Measurements from ENCODE around the gene DNER. TPM values are rescaled to one million over a fixed set of nuclear protein-coding genes. Genes with fewer than 3 reads are reported as not detected.
"Not testable (repeated sequence)": the region's sequence is repeated elsewhere in the genome, so short reads cannot be mapped to it uniquely, and the experiment has no call there.

The DNER gene
- total RNA-seq, 2 donors from 2014 or later: 0.11 to 0.18 TPM

DNA sequence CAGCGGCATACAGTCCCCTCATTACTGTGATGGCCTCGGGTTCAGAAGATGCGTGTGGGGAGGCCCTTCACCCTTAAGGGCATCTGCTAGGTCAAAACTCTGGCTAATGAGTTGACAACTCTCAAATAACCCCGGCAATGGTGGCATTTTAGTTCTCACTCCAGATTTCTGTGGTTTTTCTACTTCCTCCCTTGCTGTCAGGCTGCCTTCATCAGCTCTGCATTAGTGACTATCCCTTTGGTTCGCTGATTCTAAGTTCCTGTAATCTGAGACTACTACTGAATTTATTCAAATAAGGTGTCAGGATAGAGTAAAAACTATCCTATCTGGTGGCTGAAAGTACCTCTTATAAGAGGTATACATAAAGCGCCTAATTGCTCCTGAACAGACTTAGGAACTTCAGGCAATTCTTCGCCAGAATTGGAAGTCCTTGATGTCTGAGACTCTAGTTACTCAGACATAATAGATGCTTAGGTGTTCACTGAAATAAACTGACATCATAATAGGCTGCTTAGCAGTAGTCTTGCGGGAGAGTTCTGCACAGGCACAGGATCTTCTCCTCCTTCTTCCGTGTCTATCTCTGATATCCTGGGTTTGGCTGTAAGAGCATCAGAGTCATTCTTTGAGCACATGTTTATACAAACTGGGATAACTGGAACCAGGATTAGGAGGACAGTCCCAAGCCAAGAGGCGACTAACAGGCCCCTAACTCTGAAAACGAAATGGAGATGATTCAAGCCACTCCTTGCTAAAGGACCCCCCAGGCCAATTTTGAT lies 194.5 kb downstream of the DNER start:
- no peaks in the 10 kb centered on the region for H3K36me3 ChIP-seq (ENCODE audit: control insufficient read depth, insufficient read depth, low read length)
- Mint-ChIP-seq H3K4me1 (peaks cover 3% of the 10 kb centered on the region), H3K4me3 (no peak overlapping the region), H3K27me3 (ENCODE audit: insufficient read depth) (no peaks in the 10 kb centered on the region), H3K36me3 (ENCODE audit: low read depth) (no peaks in the 10 kb centered on the region), H3K27ac (no peak overlapping the region), H3K9me3 (no peaks in the 10 kb centered on the region)
- H3K9me3 ChIP-seq (ENCODE audit: control insufficient read depth, low read length): no peaks in the 10 kb centered on the region
- H3K27me3 ChIP-seq (ENCODE audit: control insufficient read depth, insufficient read depth, low read length, poor library complexity, severe bottlenecking): no peaks in the 10 kb centered on the region
- no peak overlapping the region for H3K9ac ChIP-seq (ENCODE audit: extremely low read depth, low read length, poor library complexity, severe bottlenecking)
- H3K27ac ChIP-seq (ENCODE audit: low read depth, low read length): no peak overlapping the region
- TF ChIP-seq, protein P1, sequence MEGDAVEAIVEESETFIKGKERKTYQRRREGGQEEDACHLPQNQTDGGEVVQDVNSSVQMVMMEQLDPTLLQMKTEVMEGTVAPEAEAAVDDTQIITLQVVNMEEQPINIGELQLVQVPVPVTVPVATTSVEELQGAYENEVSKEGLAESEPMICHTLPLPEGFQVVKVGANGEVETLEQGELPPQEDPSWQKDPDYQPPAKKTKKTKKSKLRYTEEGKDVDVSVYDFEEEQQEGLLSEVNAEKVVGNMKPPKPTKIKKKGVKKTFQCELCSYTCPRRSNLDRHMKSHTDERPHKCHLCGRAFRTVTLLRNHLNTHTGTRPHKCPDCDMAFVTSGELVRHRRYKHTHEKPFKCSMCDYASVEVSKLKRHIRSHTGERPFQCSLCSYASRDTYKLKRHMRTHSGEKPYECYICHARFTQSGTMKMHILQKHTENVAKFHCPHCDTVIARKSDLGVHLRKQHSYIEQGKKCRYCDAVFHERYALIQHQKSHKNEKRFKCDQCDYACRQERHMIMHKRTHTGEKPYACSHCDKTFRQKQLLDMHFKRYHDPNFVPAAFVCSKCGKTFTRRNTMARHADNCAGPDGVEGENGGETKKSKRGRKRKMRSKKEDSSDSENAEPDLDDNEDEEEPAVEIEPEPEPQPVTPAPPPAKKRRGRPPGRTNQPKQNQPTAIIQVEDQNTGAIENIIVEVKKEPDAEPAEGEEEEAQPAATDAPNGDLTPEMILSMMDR (conservative IDR thresholded peaks at IDR 0.05): no peak
- peaks cover 3% of the 10 kb centered on the region for H3K4me1 ChIP-seq (ENCODE audit: control insufficient read depth, insufficient read depth, low read length)
- no peak overlapping the region for H3K4me3 ChIP-seq (ENCODE audit: low read length)
- no peak for DNase-seq
- 88 to 96% methylated on average over 10 to 11 of the region's 11 CpGs for WGBS, 2 experiments (ENCODE audit: insufficient coverage in 1 of 2, insufficient read length in 1 of 2)

DNA sequence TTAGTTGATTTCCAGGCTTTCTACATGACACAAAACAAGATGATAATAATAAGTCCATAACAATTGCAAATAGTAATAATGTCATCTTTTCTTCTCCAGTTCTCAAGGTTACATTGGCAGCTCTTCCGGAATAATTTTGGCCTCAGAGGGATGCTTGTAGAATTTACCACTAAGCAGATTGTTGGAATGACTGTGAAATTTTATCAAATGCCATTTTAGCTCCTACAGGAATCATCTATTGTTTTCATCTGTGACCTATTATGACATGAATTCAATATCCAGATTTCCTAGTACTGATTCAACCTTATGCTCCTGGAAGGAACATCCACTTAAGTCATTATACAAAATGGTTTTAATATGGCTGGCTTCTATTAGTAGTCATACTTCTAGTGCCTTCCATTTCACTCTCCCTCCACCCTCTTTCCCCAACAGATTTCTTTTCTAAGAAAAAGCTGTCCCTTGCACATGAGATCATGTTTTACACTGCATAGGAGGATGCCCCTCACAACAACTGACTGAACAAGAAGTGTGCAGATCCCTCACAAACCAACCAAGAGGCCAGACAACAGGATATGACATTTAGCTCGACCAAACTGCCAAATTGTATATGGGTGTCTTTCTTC lies 200.0 kb downstream of the DNER start:
- Histone ChIP-seq H3K4me1 (ENCODE audit: control insufficient read depth, insufficient read depth, low read length) (peaks cover 3% of the 10 kb centered on the region), H3K36me3 (ENCODE audit: control insufficient read depth, insufficient read depth, low read length) (no peaks in the 10 kb centered on the region), H3K27me3 (ENCODE audit: control insufficient read depth, insufficient read depth, low read length, poor library complexity, severe bottlenecking) (no peaks in the 10 kb centered on the region), H3K9ac (ENCODE audit: extremely low read depth, low read length, poor library complexity, severe bottlenecking) (no peak overlapping the region), H3K9me3 (ENCODE audit: control insufficient read depth, low read length) (no peaks in the 10 kb centered on the region), H3K4me3 (ENCODE audit: low read length) (no peak overlapping the region), H3K27ac (ENCODE audit: low read depth, low read length) (no peak overlapping the region)
- H3K36me3 Mint-ChIP-seq (ENCODE audit: low read depth): no peaks in the 10 kb centered on the region
- TF ChIP-seq, protein P1 (conservative IDR thresholded peaks at IDR 0.05): no peak
- DNase-seq: no peak
- no peaks in the 10 kb centered on the region for H3K9me3 Mint-ChIP-seq
- no peaks in the 10 kb centered on the region for H3K27me3 Mint-ChIP-seq (ENCODE audit: insufficient read depth)
- peaks cover 3% of the 10 kb centered on the region for H3K4me1 Mint-ChIP-seq
- WGBS, 2 experiments (ENCODE audit: insufficient coverage in 1 of 2, insufficient read length in 1 of 2): 90% methylated on average over 2 of the region's 2 CpGs; no CpG with 5 or more reads in 1 of the 2 experiments
- no peak overlapping the region for H3K27ac Mint-ChIP-seq
- no peak overlapping the region for H3K4me3 Mint-ChIP-seq

- H3K9ac ChIP-seq (ENCODE audit: extremely low read depth, low read length, poor library complexity, severe bottlenecking): no peak overlapping the region
- no peaks in the 10 kb centered on the region for H3K36me3 ChIP-seq (ENCODE audit: control insufficient read depth, insufficient read depth, low read length)
- Mint-ChIP-seq H3K4me3 (no peak overlapping the region), H3K4me1 (no peaks in the 10 kb centered on the region), H3K36me3 (ENCODE audit: low read depth) (no peaks in the 10 kb centered on the region), H3K27me3 (ENCODE audit: insufficient read depth) (no peaks in the 10 kb centered on the region), H3K27ac (no peak overlapping the region), H3K9me3 (no peaks in the 10 kb centered on the region)
- no peaks in the 10 kb centered on the region for H3K4me1 ChIP-seq (ENCODE audit: control insufficient read depth, insufficient read depth, low read length)
- 92% methylated on average over 1 of the region's 1 CpG; no CpG with 5 or more reads in 1 of the 2 experiments for WGBS, 2 experiments (ENCODE audit: insufficient coverage in 1 of 2, insufficient read length in 1 of 2)
- no peaks in the 10 kb centered on the region for H3K9me3 ChIP-seq (ENCODE audit: control insufficient read depth, low read length)
- no peak for DNase-seq
- no peaks in the 10 kb centered on the region for H3K27me3 ChIP-seq (ENCODE audit: control insufficient read depth, insufficient read depth, low read length, poor library complexity, severe bottlenecking)
- no peak overlapping the region for H3K27ac ChIP-seq (ENCODE audit: low read depth, low read length)
- H3K4me3 ChIP-seq (ENCODE audit: low read length): no peak overlapping the region
- TF ChIP-seq, protein P1 (conservative IDR thresholded peaks at IDR 0.05): no peak
Measured at GRCh38 chr2:229511524-229511923, 202.8 kb downstream of the DNER start.

DNA sequence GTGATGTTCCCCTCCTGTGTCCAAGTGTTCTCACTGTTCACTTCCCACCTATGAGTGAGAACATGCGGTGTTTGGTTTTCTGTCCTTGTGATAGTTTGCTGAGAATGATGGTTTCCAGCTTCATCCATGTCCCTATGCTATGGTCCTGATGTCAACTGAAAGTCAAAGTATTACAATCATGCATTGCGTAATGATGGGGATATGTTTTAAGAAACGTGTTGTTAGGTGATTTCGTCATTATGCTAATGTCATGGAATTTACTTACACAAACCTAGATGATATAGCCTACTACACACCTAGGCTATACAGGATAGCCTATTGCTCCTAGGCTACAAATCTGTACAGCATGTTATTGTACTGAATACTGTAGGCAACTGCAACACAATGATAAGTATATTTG lies 207.7 kb downstream of the DNER start:
- not testable (repeated sequence) for H3K4me1 Mint-ChIP-seq; H3K36me3 Mint-ChIP-seq (ENCODE audit: low read depth); DNase-seq; H3K9me3 Mint-ChIP-seq; H3K9me3 ChIP-seq (ENCODE audit: control insufficient read depth, low read length); H3K27me3 ChIP-seq (ENCODE audit: control insufficient read depth, insufficient read depth, low read length, poor library complexity, severe bottlenecking); H3K9ac ChIP-seq (ENCODE audit: extremely low read depth, low read length, poor library complexity, severe bottlenecking); H3K36me3 ChIP-seq (ENCODE audit: control insufficient read depth, insufficient read depth, low read length); H3K27ac Mint-ChIP-seq; H3K27me3 Mint-ChIP-seq (ENCODE audit: insufficient read depth); H3K4me1 ChIP-seq (ENCODE audit: control insufficient read depth, insufficient read depth, low read length); H3K4me3 Mint-ChIP-seq; H3K4me3 ChIP-seq (ENCODE audit: low read length); H3K27ac ChIP-seq (ENCODE audit: low read depth, low read length)
- 86 to 100% methylated on average over 1 to 4 of the region's 4 CpGs for WGBS, 2 experiments (ENCODE audit: insufficient coverage in 1 of 2, insufficient read length in 1 of 2)
